ENCODE measurements around the gene CEP192.
"Not testable (repeated sequence)": the region's sequence is repeated elsewhere in the genome, so short reads cannot be mapped to it uniquely, and the experiment has no call there.

Gene CEP192

DNA sequence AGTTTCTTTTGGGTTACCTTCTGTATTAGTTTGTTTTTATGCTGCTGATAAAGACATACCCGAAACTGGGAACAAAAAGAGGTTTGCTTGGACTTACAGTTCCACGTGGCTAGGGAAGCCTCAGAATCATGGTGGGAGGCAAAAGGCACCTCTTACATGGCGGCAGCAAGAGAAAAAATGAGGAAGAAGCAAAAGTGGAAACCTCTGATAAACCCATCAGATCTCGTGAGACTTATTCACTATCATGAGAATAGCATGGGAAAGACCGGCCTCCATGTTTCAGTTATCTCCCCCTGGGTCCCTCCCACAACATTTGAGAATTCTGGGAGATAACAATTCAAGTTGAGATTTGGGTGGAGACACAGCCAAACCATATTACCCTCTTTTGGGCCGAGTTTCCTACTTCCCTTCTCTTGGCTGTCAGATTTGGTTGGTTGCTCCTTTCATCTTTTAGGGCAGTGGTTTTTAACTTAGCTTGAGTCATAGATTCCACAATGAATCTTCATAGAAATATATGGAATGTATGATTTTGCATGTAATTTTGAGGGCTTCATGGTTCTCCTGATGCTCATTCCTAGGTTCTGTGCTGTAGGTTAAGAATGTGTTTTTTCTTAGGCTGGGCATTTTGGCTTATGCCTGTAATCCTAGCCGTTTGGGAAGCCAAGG, 44.2 kb downstream of the CEP192 start:
- no peak for DNase-seq (ENCODE audit: low read depth in 2 of 2)

DNA sequence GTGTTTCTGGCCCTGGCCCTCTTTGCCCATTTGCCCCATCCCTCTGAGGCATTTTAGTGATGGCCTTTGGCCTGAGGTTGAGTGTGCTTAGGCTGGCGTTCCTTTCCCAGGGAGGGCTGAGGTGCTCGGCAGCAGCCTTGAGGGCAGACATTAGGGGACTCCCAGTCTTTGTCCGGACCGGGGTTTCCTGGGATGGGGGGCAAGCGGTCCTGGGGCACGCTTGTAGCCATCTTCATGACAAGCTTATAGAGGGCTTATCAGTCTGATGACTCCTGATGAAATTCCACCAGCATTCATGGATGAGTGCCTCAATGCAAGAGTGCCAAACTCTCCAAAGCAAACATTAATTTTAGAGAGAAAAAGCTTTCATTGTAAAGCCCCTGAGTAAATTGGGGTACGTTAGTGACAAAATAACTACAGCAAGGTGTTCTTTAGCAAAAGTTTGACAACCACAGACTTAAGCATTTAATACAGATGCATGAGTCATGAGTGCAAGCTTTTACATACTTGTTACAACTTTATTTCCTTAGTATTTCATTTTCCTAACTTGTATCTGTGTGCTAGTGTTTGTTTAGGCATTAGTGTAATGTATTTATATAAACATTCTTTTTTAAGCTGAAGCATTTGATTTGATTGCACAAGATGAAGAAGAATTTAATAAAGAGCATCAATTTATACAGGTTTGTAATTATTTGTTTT, 45.6 kb downstream of the CEP192 start:
- no peak for DNase-seq (ENCODE audit: low read depth in 2 of 2)

DNA sequence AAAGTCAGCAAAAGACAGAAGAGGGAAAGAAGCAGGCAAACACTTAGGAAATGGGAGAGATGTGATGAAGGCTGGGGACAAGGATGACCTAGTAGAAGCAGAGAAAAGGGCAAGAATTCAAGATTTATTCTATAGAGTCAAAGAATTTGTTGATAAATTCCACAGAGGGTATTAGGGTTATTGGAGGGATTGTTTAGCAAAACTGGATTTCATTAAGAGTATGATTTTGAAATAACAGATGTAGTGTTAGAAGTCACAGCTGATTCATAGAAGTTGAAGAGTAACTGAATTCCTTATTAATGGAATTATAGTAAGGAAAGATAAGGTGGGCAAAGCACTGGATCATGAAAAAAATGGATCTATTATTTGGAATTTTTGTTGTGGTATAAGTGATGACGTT, 48.6 kb downstream of the CEP192 start:
- DNase-seq (ENCODE audit: low read depth in 2 of 2) = no peak

DNA sequence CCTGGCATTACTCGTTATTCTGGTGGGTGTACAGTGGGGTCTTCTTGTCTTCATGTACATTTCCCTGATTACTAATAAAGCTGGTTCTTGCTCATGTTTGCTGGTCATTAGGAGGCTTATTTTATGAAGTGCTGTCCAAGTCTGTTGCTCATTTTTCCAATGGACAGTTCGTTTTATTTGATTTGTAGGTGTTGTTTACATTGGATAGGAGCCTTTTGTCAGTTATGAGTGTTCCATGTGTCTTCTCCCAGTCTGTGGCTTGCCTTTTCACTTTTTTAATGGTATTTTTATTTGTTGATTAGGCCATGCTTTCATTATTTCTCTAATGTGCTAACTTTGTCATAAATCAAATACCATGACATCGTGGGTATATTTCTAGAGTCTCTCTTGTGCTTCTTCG, 51.9 kb downstream of the CEP192 start:
- no peak for DNase-seq (ENCODE audit: low read depth in 2 of 2)

DNA sequence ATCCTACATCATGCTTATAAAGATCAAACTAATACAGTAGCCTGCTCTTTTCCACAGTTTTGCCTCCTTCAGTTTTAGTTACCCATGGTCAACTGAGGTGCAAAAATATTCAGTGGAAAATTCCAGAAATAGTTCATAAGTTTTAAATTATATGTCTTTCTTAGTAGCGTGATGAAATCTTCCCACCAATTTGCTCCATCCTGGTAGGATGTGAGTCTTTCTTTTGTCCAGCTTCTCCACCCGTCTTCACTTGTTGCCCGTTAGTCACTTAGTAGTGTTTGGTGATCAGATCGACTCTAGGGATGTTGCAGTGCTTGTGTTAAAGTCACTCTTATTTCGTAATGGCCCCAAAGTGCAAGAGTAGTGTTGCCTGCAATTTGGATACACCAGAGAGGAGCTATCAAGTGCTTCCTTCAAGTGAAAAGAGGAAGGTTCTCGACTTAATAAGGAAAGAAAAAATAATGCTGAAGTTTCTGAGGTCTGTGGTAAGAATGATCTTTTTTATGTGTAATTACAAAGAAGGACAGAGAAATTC, 57.0 kb downstream of the CEP192 start:
- no peak for DNase-seq (ENCODE audit: low read depth in 2 of 2)

DNA sequence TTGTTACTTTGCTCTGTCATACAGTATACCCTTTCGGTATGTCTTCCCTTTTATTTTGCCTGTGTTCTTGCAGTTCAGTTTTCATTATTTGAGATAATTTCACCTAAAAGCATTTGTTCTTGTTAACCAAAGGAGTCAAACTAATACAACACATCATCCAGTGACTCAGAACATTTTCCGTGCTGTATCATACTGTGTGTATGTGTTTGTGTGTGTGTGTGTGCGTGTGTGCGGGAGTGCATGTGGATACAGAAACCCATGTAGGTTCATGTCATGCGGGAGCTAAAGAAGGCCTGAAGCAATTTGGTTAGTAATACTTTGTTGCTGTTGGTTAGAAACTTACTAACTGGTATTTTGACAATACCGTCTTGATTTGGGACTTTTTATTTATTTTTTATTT, 60.0 kb downstream of the CEP192 start:
- DNase-seq (ENCODE audit: low read depth in 2 of 2) = no peak

DNA sequence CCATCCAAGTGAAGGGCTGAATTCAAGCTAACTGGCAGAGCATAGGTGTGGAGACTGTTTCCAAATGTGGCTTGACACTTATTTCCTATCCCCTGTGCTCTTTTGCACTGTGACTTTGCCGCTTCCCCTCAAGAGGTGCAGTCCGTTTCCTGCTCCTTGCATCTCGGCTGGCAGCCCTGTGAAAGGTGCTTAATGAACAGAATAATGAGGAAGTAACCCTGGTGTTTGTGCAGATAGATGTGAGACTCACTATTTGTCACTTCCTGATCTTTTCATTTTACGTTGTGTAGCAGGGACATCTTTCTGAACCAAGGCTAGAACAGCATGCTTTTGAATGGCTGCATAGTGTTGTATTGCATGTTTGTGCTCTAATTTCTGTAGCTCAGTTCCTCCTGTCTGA, 60.8 kb downstream of the CEP192 start:
- no peak for DNase-seq (ENCODE audit: low read depth in 2 of 2)

DNA sequence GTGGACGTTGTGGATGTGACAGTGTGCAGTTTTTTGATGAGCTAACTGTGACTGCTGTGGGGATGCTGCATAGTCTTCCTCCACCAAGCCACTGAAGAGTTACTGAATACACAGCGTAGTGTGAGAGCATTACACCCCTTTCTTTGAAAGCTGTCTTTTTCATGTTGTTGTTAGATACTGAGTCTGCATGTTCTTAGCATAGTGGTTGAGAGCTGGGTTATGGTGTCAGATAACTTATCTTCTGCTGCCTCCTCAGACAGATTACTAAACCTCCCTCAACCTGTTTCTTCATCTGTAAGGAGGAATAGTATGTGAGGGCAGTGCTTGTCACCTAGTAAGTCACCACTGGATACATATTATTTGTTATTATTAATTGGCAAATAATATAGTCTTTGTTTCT, 63.2 kb downstream of the CEP192 start:
- DNase-seq (ENCODE audit: low read depth in 2 of 2) = no peak

DNA sequence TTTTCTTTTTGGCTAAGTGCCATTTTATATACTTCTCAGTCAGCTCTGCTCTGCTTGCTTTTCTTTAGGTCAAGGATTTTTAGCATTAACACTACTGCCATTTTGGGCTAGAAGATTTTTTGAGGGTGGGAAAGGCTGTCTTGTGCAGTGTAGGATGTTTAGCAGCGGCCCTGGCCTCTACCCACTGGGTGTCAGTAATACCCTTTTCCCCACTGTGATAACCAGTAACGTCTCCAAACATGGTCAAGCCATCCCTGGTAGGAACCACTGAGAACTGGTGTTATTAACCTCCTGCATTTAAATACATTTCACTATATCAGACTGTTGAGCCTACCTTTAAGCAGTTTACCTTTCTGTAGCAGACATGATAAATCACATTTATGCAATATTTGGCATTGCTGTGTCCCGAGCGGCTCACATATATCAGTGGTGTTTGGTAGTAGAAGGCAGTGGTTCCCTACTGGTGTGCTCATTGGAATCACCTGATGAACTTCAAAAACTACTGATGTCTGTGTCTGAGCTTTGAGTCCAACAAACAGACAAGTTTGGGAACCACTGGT, 70.5 kb downstream of the CEP192 start:
- no peak for DNase-seq (ENCODE audit: low read depth in 2 of 2)

DNA sequence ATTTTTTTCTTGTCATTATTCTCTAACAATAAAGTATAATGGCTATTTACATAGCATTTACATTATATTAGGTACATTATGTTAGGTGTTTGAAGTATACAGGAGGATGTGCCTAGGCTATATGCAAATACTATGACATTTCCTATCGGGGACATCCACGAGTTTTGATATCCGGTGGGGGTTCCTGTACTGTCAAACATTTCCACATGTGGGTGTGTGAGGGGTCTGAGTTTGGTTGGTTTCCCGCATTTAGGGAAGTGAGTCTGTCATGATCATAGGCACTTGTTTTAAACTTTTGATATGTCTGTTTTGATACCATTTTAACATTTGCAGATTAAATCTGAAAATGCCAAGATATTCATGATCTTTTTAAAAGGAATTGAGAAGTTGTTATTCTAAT, 76.0 kb downstream of the CEP192 start:
- DNase-seq (ENCODE audit: low read depth in 2 of 2) = no peak

DNA sequence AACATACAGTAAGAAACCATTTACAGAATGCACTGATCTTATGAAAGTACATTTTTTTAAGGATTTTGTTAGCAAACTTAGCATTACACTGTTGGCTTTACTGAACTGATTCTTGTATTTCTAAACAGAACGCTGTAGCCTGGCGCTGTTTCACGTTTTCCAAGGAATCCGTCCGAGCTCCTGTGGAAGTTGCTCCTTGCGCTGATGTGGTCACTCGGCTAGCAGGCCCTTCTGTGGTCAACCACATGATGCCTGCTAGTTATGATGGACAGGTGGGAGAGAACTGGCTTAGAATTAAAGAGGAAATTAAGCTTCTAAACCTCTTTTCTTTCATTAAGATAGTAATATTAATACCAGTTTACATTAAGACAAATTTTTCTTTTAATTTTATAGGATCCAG, 76.8 kb downstream of the CEP192 start:
- no peak for DNase-seq (ENCODE audit: low read depth in 2 of 2)

DNA sequence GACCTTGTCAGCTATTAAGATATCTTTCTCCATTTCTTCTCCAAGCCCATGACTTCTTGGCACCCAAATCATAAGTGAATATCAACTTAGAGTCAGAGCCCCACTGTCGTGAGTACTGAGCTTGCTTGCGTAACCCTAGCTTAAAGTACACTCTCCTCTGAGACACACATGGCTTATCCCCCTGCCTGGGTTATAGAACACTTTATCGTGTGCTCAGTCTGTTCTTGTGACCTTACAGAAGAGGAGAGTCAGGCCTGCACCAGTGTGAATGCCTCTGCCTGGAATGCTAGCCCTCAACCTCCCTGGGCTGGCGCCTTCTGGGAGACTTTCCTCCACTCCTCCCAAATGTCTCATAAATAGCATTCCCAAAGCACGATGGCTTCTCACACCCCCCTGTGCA, 79.3 kb downstream of the CEP192 start:
- DNase-seq (ENCODE audit: low read depth in 2 of 2) = no peak

DNA sequence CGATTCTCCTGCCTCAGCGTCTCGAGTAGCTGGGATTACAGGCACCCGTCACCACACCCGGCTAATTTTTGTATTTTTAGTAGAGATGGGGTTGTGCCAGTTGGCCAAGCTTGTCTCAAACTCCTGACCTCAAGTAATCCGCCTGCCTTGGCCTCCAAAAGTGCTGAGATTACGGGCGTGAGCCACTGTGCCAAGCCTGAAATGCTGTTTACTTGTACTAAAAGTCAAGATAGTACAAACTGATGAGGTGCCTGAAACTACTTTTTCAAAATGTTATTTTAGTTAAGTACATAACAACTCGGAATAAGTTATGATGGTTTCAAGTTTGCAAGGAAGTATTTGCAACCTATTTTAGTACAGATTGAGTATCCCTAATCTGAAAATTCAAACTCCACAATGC, 85.7 kb downstream of the CEP192 start:
- no peak for DNase-seq (ENCODE audit: low read depth in 2 of 2)

DNA sequence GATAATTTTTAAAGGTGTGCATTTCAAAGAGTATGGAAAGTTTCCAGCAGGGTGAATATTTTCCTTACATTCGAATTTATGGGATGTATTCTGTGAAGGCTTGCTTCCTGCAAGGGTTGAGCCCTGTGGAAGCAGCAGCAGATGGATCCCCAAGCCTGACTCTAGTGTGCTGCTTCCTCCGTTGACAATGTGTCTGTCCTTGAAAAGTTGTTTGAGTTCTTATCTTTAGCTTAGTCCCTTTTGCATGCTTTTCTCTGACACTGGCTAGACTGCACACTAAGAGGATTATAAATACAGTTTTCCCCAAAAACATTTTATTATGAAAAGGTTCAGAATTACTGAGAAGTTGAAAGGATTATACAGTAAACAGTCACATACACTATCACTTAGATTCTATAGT, 86.3 kb downstream of the CEP192 start:
- no peak for DNase-seq (ENCODE audit: low read depth in 2 of 2)

DNA sequence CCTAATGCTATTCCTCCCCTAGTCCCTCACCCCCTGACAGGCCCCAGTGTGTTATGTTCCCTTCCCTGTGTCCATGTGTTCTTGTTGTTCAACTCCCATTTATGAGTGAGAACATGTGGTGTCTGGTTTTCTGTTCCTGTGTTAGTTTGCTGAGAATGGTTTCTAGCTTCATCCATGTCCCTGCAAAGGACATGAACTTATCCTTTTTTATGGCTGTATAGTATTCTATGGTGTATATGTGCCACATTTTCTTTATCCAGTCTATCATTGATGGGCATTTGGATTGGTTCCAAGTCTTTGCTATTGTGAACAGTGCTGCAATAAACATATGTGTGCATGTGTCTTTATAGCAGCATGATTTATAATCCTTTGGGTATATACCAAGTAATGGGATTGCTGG, 86.9 kb downstream of the CEP192 start:
- not testable (repeated sequence) for DNase-seq (ENCODE audit: low read depth in 2 of 2)

DNA sequence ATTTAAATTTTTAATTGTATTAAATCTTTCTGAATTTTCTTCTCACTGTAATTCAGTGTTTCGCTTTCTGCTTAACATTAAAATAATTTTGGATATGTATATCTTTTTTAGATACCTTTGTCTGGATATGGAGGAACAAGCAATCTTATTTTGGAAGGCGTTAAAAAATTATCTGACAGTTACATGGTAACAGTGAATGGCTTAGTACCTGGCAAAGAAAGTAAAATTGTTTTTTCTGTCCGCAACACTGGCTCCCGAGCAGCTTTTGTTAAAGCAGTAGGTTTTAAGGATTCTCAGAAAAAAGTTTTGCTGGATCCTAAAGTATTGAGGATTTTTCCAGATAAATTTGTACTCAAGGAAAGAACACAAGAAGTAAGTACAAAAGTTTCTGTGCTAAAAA, 95.7 kb downstream of the CEP192 start:
- DNase-seq (ENCODE audit: low read depth in 2 of 2) = no peak

DNA sequence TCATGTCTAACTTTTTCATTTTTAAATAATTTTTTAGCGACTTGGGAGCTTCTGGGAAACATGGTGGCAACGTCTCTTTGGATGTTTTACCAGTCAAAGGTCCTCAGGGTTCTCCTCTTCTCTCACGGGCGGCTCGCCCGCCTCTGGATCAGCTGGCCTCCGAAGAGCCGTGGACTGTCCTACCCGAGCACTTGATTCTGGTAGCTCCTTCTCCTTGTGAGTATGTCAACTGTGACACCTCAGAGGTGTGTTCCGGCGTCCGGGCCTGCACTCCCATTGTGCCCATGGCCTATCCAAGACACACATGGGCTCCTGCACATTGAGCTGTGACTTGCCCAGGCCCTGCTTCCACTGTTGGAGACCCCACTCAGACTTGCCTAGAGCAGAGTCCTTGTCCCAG, 104.3 kb downstream of the CEP192 start:
- DNase-seq (ENCODE audit: low read depth in 2 of 2) = no peak

DNA sequence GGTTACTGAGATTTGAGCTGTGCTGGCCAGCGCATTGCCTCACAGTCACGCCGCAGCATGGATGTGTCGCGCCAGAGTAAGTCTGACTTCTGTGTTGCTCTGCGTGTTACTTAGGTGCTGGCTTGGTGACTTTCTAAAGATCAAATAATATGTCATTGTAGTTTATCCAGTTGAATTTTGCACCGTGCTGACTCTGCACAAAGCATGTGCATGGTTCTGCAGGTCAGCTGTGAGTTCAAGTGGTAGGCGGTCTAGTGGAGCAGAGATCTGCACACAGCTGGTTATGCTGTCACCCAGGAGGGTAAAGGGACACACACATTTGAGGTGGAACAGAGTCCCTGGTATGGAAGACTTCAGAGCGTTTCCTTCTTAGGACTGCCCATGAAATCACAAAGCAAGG, 105.1 kb downstream of the CEP192 start:
- no peak for DNase-seq (ENCODE audit: low read depth in 2 of 2)

DNA sequence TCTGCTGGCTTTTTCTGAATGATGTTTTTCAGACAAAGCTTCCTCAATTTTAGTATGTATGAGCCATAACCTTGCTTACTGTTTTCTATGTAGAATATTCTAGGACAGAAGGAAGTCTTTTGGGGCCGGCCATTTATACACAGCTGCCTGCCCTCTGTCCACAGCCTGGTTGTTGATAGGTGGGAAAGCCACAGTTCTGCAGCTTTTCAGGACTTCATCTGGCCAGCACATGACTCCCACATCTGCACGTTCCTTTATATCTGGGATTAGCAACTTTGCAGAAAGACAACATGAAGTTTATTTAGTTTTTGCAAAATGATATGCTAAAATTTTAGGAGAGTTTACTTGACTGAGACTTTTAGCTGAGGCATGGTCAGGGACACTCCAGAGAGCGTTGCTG, 105.6 kb downstream of the CEP192 start:
- DNase-seq (ENCODE audit: low read depth in 2 of 2) = no peak

DNA sequence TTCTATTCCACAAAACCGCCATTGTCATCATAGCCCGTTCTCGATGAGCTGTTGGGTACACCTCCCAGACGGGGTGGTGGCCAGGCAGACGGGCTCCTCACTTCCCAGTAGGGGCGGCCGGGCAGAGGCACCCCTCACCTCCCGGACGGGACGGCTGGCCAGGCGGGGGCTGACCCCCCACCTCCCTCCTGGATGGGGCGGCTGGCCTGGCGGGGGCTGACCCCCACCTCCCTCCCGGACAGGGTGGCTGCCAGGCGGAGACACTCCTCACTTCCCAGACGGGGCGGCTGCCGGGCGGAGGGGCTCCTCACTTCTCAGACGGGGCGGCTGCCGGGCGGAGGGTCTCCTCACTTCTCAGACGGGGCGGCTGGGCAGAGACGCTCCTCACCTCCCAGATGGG, 106.9 kb downstream of the CEP192 start:
- DNase-seq (ENCODE audit: low read depth in 2 of 2) = not testable (repeated sequence)

DNA sequence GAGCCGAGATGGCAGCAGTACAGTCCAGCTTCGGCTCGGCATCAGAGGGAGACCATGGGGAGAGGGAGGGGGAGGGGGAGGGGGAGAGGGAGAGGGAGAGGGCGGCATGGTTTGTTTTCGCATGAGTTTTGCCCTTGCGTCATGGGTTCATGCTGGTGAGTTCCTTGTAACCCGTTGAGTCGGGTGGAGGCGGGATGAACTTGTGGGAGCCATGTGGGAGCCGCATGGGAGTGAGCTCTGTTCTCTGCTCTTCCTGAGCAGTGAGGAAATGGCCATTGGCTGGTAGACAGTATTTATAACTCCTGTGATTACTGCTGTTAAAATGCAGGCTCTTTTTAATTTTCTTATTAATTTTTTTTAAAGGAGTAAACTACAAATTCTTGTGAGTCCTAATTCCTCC, 108.0 kb downstream of the CEP192 start:
- no peak for DNase-seq (ENCODE audit: low read depth in 2 of 2)

DNA sequence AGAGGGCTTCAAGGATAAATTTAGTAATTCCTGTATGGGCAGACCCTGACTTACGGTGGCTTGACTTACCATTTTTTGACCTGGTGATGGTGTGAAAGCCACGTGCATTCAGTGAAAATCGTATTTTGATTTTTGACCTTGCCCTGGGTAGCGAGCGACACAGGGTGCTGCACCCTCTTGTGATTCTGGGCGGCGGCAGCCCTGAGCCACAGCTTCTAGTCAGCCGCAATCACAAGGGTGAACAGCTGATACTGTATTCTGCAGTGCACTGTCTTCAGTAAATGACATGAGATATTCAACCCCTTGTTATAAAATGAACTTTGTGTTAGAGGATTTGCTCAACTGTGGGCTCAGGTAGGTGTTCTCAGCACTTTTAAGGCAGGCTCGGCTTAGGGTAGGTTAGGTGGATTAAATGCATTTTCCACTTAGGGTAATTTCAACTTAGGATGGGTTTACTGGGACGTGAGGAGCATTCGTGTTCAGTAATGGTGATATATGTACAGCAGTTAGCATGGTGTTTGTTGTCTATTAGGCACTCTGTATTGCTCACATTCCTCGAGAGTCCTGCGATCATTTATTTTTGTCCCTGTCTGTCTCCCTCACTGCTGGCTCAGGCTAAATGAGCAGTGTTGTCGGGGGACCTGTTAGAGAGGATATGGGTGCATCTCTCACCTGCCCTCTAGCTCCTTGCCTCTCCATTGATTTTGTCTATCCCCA, 109.9 kb downstream of the CEP192 start:
- no peak for DNase-seq (ENCODE audit: low read depth in 2 of 2)

All from stimulated activated CD4-positive, alpha-beta T cell treated with anti-CD3 and anti-CD28 coated beads, Interleukin-12 subunit alpha, Interleukin-12 subunit beta, amount 100 ng/mL, for 24 hours (primary cell).